ENCODE results near the gene MTHFSD. TPM values are rescaled to one million over a fixed set of nuclear protein-coding genes. Genes with fewer than 3 reads are reported as not detected.

The MTHFSD gene
- total RNA-seq, 1 donor from 2014 or later: 29.0 TPM

DNA sequence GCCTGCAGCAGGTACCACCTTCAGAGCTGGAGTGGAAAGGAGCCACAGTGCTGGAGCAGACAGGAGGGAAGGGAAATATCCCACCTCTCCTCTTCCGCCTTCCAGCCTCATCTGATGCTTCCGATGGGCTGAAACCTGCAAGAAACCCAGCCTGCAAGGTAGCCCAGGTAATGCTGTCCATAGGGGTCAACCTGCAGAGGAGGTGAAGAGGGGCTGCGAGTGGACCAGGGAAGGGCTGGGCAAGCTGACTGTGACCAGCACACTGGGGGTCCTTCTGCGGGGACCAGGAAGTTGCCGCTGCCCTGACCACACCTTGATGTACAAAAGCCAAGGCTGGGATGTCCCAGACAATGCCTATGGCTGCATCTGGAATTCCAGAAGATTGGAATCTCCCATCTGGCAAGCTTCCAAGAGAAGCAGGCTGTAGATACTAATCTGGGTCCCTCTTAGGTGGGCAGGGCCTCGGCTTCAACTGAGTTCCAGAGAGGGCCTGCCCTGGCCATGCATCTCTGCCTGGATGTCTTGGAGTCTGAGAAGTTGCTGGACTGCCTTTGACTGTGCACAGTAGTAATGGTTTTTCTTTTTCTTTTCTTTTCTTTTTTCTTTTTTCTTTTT, 29.1 kb upstream of the MTHFSD start:
- DNase-seq (ENCODE audit: low spot score): no peak

DNA sequence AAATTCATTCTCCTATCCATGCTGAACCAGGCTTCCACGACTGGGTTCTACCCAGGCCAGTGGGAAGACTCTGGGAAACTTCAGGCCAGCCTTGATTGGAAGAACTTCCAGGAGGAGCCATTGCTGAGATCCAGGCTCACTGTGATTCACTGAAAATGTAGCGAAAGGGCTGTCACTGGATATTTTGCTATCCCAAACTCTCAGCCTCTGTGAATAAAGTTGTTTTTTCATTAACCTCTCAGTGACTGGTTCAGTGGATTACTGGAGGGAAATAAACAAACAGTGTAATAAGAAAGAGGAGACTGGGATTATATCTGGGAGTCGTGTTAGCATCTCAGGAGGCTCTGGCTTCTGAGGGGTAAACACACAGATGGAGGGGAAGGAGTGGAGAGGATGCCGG, 26.4 kb upstream of the MTHFSD start:
- no peak for DNase-seq (ENCODE audit: low spot score)

DNA sequence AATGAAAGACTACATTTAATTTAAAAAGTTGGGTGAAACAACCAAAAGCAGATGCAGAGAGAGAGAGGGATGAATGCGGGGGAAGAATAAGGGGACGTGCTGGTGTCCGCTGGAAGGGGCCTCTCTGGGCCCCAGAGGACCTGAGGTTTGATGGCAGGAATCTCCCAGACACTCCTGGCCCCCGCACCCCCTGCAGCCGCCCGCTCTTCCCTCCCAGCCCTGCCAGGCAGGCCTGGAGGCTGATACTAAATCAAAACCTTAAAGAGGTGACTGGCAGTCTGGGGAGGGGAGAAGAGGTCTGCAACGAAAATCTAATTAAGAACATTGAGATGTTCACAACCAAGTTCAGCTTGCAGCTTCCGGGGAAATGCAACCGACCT, 25.7 kb upstream of the MTHFSD start:
- no peak for DNase-seq (ENCODE audit: low spot score)

DNA sequence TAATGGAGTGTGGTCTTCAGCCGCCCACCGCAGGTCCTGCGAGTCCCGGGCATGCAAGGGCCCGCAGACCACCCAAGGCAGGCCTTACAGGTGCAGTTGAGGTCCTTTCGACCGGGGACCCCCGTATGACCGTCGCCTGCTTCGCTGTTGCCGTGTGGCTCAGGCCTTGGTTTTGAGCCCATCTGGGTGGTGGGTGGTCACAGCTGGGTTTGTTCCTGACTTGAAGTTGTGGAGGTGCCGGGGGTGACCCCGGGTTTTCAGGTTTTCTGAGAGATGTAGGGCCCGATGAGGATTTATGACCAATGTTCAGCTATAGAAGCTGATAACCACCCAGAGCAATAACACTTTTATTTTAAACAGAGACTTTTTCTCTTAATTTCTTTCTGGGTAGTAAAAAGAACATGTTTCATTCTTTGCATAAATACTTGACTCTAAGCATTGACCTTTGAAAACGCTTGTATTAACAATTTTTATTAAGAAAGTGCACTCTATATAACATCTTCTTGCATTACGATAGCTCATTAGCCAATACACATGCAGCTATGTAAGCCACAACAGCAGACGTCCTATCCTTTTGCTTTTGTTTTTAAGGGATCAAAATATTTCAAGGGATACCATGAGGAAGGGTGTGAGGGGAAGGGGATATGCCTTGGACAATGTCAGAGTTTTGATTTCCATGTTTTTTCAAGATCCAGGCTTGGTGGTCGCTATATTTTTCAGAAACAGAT, 25.2 kb upstream of the MTHFSD start:
- no peak for DNase-seq (ENCODE audit: low spot score)

DNA sequence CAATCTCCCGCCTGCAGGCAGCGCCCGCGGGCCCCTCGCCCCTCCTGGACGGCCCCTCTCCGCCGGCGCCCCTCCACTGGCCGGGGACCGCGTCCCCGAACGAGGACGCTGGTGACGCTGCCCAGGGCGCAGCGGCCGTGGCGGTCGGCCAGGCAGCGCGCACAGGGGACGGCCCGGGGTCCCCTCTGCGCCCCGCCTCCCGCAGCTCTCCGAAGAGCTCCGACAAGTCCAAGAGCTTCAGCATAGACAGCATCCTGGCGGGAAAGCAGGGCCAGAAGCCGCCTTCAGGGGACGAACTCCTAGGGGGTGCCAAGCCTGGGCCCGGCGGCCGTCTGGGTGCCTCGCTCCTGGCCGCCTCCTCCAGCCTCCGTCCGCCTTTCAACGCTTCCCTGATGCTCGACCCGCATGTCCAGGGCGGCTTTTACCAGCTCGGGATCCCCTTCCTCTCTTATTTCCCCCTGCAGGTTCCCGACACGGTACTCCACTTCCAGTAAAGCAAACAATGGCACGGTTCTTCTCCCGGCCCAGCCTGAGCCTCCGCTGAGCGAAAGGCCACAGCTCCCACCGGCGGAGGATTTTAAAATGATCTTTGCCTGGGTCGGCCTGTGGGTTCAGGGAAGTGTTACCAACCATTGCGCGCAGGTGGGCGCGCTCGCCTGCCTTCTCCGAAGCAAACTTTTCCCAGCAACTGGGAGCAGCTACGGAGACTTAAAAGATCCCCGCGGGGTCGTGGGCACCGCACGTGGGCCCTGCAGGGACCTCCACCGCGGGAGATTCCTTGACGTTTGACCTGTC, 24.4 kb upstream of the MTHFSD start:
- no peak for DNase-seq (ENCODE audit: low spot score)

DNA sequence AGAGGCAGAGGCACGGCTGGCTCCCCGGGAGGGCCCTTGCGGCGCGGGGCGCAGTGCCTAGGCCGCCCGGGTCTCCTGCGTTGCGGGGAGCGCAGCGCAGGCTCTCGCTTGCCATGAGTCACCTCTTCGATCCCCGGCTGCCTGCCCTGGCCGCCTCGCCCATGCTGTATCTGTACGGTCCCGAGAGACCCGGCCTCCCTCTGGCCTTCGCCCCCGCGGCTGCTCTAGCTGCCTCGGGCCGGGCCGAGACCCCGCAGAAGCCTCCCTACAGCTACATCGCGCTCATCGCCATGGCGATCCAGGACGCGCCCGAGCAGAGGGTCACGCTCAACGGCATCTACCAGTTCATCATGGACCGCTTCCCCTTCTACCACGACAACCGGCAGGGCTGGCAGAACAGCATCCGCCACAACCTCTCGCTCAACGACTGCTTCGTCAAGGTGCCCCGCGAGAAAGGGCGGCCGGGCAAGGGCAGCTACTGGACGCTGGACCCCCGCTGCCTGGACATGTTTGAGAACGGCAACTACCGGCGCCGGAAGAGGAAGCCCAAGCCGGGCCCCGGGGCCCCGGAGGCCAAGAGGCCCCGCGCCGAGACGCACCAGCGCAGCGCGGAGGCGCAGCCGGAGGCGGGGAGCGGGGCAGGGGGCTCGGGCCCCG, 23.7 kb upstream of the MTHFSD start:
- peak; percentile 46 for DNase-seq (ENCODE audit: low spot score)

DNA sequence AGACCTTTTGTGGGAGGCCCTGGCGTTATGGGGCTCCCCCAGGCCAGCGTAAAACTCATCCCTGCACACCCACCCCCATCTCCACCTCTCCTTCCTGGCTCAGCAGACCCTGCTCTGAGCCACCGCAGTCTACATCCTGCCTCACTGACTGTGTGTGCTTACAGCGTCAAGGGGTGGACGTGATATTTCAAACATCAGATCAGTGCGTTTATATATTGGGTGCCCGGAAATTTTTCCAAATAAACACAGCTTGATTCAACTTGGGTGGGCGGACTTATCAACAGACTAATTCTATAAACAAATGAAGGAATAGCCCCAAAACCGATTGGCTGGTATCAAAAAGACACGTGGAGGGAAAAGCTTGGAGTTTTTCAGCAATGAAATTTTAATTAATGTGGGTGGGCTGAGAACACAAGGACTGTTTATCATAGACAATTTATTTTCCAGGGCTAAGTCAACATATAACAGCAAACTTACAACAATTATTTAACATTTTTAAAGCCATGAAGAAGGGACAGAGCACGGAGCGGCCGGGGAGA, 23.1 kb upstream of the MTHFSD start, which contains the start of gene FOXL1:
Gene FOXL1, plus strand, starts transcription at position 489 of the 539 bp plus-strand sequence. CDS start 175 bp downstream, outside the sequence.
- peak; percentile 47 for DNase-seq (ENCODE audit: low spot score)

DNA sequence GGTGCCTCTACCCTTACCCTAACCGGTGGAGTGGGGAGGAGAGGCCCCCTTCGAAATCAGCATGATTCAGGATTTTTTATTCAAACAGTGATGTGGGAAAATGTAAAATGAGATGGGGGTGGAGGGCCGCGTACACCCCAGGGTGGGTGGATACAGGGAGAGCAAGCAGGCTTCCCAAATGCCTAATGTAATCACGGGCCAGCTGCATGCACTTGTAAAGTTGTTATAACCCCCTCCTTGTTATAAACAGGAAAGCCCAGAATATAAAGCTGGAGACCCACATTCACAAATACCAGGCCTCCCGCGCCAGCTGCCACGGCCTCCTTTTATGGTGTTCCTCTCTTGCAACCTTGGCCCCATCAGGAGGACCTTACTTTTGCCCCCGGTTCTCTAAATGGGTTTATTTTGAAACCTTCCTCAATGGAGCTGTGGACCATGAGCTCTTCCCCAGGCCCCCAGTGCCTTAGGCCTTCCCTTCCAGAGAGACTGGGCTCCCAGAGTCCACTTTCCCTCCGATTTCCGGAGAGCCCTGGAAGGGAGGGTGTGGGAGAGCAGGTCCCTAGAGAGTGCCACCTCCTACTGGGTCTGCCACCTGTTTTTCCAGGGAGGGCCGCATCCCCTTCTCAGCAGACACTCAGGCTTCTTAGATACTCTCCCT, 22.4 kb upstream of the MTHFSD start:
- no peak for DNase-seq (ENCODE audit: low spot score)

DNA sequence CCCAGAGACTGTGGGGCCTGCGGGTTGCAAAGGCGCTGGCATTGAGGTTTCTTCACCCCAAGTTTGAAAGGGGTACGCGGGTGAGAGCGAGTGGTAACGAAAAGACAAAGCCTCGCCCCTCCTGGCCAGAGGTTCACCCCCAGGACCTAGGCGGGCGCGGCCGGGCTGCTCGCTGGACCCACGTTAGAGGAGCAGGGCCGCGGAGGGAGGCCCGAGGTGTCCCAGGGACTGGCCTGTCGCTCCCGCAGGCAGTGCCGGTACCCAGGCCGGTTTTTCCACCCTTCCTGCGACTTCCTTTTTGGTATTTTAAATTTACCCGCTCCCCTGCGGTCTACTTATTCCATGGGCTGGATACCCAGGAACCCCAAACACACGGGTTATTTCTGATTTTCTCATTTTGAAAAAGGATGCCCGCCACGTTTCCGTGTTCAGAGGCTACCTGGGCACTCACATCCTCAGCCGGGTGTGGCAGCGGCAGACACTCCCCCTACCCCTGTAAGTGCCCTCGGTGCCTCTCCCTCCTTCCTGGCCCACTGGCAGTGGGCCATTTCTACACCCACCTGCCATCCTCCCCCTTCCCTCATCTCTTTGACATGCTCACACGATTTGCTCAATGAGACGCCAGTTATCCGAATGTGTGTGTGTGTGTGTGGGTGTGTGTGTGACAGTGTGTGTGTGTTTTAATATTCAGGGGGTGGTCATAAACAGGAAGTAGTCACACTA, 21.7 kb upstream of the MTHFSD start:
- DNase-seq (ENCODE audit: low spot score): no peak

DNA sequence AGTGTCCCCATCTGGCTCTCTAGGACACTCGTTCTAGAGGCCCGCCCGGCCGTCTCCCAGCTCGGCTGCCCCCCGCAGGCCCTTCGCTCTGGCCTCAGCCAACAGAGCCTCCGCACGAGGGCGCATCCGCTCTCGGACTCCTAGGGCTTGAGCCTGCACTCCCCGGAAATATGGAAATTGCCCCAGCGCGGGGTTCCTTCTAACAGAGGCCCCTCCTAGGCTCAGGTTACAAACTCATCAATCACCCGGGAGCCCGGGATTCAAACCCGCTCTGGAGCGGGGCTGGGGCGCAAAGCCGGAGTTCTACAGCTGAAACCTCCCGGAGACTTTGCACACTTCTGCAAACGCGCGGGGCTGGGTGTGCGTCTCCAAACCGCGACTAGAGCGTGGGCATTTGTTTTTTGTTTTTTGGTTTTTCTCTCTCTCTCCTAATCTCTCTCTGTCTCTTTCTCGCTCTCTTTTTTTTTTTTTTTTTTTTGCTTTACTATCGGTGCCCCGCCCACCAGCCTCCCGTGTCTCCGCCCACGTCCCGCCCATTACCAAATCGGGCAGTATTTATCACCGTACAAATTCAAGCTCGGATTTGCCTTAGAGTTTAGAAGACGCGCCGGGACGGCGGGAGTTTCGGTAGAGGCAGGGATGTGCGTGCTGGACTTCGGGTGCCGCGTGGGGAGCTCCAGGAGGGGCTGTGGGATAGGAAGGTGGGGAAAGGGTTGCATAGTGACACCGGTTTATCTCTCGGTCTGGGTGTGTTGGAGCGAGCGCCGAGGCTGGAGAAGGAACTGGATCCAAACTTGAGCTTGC, 20.9 kb upstream of the MTHFSD start:
- DNase-seq (ENCODE audit: low spot score): peak; percentile 85

DNA sequence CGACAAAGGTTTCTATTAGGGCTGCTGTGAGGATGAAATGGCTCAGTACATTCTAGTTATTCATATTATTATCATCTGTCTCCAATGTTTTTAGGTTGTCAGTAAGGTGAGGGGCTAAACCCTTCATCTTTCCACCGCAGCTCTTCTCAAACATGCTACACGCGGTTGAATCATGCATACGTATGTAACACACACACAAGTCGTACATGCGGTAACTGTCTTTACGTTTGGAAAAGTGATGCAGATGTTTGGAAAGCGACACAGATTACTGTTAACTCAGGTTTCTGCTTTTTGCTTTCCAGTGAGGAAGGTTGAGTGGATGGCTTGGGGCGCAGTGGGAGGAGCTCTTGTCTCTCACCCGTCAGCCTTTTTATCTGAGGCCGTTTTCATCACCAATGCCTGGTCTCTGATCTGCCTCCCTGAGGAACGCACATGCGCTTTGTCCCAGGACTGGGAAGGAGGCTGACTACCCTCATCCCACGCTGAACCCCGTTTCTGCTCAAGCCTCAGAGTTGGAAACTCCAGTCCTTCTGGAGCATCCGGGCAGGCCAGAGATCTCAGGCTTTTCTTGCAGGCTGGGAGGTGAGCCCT, 20.2 kb upstream of the MTHFSD start:
- no peak for DNase-seq (ENCODE audit: low spot score)

DNA sequence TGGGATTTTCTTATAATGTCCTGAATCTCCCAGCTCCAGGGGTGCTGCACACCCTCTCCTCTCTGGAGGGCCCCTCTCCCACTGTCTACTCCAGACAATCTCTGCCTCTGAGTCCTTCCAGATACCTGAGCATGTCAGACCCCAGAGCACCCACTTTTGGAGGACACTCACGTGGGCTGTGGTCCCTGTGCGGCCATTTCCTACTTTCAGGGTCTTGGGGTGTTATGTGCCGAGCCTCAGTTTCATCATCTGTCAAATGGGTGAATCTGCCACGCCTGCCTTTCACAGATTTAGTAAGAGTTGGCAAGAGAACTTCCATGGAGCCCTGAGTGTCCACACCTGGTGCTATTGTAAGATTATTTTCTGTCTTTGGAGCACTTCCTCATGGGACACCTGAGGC, 19.6 kb upstream of the MTHFSD start:
- no peak for DNase-seq (ENCODE audit: low spot score)

DNA sequence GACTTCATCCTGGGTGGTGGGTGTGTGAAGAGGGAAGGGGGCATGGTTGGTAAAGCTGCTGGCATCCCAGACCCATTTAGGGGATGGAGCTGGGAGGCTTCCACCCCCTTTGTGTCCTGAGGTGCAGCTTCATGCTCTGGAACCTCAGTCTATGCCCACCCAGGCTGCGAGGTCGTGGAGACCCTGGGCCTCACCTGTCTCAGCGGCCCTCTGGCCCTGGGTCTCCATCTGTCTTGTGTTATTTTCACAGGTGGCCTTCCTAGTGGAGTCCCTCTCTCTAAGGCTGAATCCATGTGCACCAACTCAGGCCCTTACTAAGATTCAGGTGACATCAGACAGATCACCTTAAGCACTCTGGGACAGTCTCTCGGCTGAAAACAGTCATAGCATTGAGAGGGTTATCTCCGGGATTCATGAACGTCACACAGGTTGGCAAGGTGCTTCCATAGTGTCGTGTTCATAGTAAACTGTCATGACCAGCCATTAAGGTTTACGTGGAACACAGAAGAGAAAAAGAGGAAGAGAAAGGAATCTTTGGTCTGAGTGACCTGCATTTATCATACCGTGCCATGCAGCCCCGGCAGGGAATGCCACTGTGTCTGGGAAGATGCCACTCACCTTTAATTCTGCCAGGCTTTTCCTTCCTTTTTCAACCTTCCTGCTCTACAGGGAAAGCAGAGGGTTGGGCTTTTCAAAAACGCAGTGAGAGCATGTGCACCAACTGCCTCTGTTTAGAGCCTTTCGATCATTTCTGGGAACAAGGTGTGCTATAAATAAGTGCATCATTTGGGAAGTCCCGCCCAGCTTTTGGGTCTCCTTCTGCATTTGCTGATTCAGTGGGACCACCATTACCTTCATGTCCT, 18.8 kb upstream of the MTHFSD start:
- DNase-seq (ENCODE audit: low spot score): no peak

DNA sequence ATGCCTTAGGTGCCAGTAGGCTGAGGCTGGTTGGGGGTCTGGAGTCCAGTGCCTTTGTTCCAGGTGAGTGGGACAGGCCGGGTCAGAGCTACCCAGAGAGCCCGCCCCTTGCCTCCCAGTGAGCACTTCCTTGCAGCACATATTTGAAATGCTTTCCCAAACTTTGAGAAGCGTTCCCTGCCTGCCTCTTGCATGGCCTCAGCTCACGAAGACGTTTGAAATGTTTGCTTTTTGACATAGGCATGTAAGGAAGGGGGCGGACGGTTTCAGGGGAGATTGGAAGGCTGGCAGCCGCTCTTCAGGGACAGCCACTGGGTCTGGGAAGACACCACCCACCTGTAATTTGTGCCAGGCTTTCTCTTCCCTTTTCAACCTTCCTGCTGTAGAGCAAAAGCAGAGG, 18.2 kb upstream of the MTHFSD start:
- no peak for DNase-seq (ENCODE audit: low spot score)

DNA sequence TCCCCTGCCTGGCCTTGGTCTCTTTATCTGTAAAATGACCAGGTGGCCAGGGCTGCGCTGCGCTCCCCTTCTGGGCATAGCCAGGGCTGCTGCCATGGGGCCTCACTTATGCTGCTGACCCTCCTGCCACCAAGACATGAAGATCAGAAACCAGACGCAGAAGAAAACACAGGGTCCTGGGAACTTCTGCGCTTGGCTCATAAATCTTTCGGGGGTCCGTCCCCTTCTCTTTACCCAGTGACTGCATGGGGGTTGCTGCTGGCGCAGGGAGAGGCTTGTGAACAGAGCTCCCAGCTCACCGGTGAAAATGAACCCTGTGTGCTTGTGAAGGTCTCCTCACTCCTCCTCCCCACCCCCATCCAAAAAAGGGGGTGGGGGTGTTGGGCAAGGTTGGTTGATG, 17.6 kb upstream of the MTHFSD start:
- no peak for DNase-seq (ENCODE audit: low spot score)

DNA sequence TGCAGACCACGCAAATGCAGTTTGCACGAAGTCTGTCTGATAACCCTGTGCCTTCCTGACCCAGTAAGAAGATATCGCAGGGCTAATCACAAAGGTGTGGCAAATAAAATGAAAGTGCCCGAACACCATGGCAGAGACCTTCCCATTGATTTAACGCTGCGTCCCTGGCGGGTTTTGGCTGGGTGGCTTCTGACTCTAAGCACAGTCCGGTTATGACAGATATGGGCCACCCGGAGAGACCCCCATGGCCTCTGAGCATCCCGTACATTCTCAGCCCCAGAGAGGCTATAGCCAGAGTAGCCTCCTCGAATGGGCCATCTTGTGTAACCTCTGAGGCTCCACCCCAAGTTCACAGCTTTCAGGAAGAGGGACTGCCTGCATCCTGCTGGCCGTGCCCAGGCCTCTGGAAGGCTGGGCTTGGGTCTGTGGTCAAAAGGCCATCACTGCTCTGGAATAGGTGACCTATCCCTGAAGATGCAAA, 17.0 kb upstream of the MTHFSD start:
- no peak for DNase-seq (ENCODE audit: low spot score)

DNA sequence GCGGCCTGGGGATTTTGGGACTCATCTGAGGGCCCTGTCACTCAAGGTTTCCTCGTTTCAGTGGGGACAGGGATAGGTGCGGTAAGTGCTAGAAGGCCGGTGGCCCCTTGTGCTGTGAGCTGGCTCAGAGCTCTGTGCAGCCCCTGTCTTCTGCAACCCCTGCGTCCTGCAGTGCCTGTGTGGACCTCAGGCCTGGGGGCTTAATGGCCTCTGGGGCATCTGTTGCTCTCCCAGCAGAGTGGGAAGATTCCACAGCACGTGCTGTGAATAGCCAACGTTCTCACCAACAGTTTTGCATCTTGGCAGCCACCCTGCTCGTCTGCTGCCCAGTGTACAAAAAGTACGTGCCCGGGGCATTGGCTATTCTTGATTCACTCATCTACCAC, 16.5 kb upstream of the MTHFSD start:
- DNase-seq (ENCODE audit: low spot score): no peak

Measured in mucosa of gallbladder (tissue), 1 donor.